Muscle layer of duodenum (tissue), 2 donors: Measurements from ENCODE around the gene METTL1.
A peak's percentile ranks its signal among the peaks of the same experiment; 100 is the strongest.

Source experiments
- H3K27ac ChIP-seq: one replicate; pipeline ENCODE4 v1.7.0; 2013; ENCODE audit warnings: mild to moderate bottlenecking, low read length
- H3K27me3 ChIP-seq: one replicate; pipeline ENCODE4 v1.7.0; 2013; ENCODE audit warnings: low read depth, mild to moderate bottlenecking, control low read depth, low read length
- H3K36me3 ChIP-seq, 2 donors: one replicate each; pipeline ENCODE4 v1.7.0; 2013; ENCODE audit warnings: low read length in 2 of 2, control low read depth in 1 of 2, mild to moderate bottlenecking in 1 of 2; ENCODE audit not compliant: insufficient read depth in 2 of 2, control insufficient read depth in 1 of 2
- H3K4me1 ChIP-seq, 2 donors: one replicate each; pipeline ENCODE4 v1.7.0; 2013; ENCODE audit warnings: low read length in 2 of 2, mild to moderate bottlenecking in 2 of 2, control low read depth in 1 of 2, moderate library complexity in 1 of 2; ENCODE audit not compliant: insufficient read depth in 2 of 2, control insufficient read depth in 1 of 2
- H3K4me3 ChIP-seq, 2 donors: one replicate each; pipeline ENCODE4 v1.7.0; 2013; ENCODE audit warnings: low read length in 2 of 2, low read depth in 1 of 2, mild to moderate bottlenecking in 1 of 2
- H3K9me3 ChIP-seq, 2 donors: one replicate each; pipeline ENCODE4 v1.7.0; 2013; ENCODE audit warnings: low read length in 2 of 2, control low read depth in 1 of 2, mild to moderate bottlenecking in 1 of 2; ENCODE audit not compliant: control insufficient read depth in 1 of 2
- donor health status: healthy.

Gene METTL1

DNA sequence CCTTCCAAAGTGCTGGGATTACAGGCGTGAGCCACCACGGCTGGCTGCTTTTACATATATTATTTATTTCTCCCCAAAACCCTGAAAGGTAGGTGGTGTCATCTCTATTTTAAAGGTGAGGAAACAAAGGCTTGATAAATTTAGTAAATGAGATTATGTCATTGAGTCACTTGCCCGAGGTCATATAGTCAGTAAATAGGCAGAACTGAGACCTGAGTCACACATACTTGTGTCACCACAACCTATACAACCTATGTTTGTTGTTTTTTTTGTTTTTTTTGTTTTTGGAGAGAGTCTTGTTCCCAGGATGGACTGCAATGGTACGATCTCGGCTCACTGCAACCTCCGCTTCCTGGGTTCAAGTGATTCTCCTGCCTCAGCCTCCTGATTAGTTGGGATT, 23.4 kb upstream of the METTL1 start:
- Histone ChIP-seq H3K9me3 (no peaks in the 10 kb centered on the region), H3K27ac (no peak overlapping the region), H3K4me3 (no peak overlapping the region), H3K27me3 (no peaks in the 10 kb centered on the region), H3K4me1 (no peaks in the 10 kb centered on the region), H3K36me3 (peaks cover 48 to 74% of the 10 kb centered on the region in 2 donors)

DNA sequence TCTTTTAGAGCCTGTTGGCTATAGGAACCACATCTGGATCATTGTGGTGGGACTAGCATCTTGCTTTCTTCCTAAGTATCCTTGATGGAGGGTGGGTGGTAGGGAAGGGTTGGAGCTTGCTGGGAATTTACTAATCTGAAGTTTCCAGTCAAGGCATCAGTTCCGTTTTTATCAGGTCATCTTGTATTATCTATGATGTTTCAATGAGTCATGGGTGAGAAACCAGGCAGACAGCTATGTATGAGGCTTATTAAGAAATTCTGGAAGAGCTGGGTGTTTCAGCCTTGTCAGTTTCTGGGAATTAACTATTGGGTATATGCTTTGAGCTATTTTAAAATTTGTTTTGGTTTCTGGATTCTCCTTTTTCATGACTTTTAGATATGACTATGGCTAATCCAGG, 22.0 kb upstream of the METTL1 start:
- no peaks in the 10 kb centered on the region for H3K4me1 ChIP-seq
- no peak overlapping the region for H3K4me3 ChIP-seq
- no peak overlapping the region for H3K27ac ChIP-seq
- no peaks in the 10 kb centered on the region for H3K27me3 ChIP-seq
- H3K36me3 ChIP-seq, result peaks cover 39 to 60% of the 10 kb centered on the region in 2 donors
- H3K9me3 ChIP-seq, result no peaks in the 10 kb centered on the region

DNA sequence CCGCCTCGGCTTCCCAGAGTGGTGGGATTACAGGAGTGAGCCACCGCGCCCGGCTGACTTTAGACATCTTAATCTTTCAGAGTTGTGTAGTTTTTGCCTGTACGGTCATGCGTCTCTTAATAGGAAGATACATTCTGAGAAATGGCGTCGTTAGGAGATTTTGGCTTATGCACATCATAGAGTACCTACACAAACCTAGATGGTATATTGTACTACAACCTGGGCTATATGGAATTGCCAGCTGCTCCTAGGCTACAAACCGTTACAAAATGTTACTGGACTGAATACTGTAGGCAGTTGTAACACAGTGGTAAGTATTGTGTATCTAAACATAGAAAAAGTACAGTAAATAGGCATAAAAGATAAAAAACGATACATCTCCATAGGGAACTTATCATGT, 12.0 kb upstream of the METTL1 start:
- Histone ChIP-seq H3K27me3 (no peaks in the 10 kb centered on the region), H3K4me1 (peaks cover 0 to 16% of the 10 kb centered on the region in 2 donors), H3K27ac (no peak overlapping the region), H3K36me3 (peaks cover 16 to 29% of the 10 kb centered on the region in 2 donors), H3K9me3 (no peaks in the 10 kb centered on the region), H3K4me3 (peak overlapping the region in 1 of 2 donors; percentile 87)

DNA sequence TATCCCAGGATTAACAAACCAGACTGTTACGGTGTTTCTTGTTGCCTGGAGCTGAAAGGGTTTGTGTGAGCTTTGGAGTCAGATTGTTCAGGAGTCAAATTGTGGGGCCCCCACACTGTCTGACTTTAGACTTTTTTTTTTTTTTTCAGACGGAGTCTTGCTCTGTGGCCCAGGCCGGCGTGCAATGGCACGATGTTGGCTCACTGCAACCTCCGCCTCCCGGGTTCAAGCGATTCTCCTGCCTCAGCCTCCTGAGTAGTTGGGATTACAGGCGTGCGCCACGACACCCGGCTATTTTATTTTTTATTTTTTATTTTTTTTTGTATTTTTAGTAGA, 11.5 kb upstream of the METTL1 start:
- Histone ChIP-seq H3K36me3 (peaks cover 16 to 25% of the 10 kb centered on the region in 2 donors), H3K27me3 (no peaks in the 10 kb centered on the region), H3K4me3 (peak overlapping the region; percentile 86 to 87), H3K27ac (no peak overlapping the region), H3K9me3 (no peaks in the 10 kb centered on the region), H3K4me1 (peaks cover 0 to 16% of the 10 kb centered on the region in 2 donors)

DNA sequence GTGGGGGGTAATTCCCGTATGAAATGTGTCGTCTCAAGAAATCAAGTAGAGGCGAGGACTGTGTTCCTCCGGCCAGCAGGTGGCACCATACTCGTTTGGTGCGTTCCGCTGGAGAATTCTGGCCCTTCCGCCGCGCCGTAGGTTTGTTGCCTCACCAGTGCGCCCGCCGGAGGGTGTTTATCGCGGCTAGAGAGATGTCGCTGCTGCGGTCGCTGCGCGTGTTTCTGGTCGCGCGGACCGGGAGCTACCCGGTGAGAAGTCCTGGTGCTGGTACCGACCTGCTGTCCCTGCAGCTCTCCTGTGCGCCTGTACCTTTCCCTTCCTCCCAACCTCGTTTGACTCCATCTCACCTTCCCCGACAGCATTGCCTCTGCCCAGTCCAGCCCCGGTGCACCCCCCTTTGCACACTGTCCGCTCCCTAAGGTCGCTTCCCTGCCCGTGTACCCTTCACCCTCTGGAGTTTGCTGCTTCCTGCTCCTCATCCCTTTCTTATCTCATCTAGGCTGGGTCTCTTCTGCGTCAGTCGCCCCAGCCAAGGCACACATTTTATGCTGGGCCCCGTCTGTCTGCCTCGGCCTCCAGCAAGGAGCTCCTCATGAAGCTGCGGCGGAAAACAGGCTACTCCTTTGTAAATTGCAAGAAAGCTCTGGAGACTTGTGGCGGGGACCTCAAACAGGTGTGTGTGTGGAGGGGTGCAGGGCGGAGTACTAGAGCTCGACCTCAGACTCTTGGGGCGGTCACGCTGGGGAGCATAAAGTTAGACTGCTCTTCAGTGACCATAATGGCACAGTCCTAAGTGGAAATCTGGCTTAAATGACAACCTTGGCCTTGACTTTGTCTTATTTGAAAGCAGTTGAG, 10.9 kb upstream of the METTL1 start, which contains the start of gene TSFM:
TSFM (plus strand) TSS at position 180 of the 858 bp plus-strand sequence; CDS start at position 195, 15 bp downstream.
- Histone ChIP-seq H3K27me3 (no peaks in the 10 kb centered on the region), H3K4me3 (peak within 1 kb of the TSS; percentile 86 to 87), H3K4me1 (peaks cover 0 to 16% of the 10 kb centered on the region in 2 donors), H3K27ac (peak within 1 kb of the TSS; percentile 50), H3K36me3 (peaks cover 16 to 21% of the 10 kb centered on the region in 2 donors), H3K9me3 (no peaks in the 10 kb centered on the region)

DNA sequence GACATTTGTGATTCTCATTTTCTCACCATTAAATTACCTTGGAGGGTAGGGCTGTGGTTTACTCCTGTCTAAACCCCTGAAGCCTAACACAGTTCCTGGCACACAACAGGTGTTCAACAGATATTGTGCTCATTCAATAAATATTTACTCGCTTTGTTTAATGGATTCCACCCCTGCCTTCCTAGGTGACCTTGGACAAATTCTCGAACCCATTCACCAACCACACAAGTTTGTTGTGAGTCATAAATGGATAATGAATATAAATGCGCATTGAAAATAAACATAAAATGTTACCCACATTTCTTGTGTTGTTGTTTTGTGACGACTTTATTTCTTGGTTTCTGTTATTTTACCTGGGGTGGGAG, 10.3 kb upstream of the METTL1 start:
- Histone ChIP-seq H3K4me3 (peak overlapping the region; percentile 86 to 87), H3K36me3 (peaks cover 15 to 16% of the 10 kb centered on the region in 2 donors), H3K4me1 (peaks cover 0 to 16% of the 10 kb centered on the region in 2 donors), H3K27me3 (no peaks in the 10 kb centered on the region), H3K9me3 (no peaks in the 10 kb centered on the region), H3K27ac (no peak overlapping the region)

DNA sequence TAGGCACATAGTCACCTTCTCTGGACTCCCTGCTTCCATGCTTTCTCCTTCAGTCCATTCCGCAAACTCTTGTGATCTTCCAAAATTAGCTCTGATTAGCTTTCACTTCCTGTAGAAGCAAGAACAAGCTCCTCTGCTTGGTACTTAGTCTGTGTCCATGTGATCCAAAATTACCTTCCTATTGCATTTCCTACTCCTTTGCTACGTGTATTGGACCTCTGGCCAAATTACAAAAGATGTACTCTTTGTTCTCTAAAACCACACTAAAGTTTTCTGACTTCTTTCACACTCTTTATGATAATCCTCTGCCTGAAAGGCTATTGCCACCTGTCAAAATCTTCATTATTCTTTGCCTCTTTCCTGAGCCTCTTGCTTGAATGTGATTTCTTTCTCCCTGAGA, 9.9 kb upstream of the METTL1 start:
- Histone ChIP-seq H3K27ac (no peak overlapping the region), H3K4me3 (no peak overlapping the region), H3K4me1 (peaks cover 0 to 16% of the 10 kb centered on the region in 2 donors), H3K9me3 (no peaks in the 10 kb centered on the region), H3K36me3 (peaks cover 11 to 14% of the 10 kb centered on the region in 2 donors), H3K27me3 (no peaks in the 10 kb centered on the region)

DNA sequence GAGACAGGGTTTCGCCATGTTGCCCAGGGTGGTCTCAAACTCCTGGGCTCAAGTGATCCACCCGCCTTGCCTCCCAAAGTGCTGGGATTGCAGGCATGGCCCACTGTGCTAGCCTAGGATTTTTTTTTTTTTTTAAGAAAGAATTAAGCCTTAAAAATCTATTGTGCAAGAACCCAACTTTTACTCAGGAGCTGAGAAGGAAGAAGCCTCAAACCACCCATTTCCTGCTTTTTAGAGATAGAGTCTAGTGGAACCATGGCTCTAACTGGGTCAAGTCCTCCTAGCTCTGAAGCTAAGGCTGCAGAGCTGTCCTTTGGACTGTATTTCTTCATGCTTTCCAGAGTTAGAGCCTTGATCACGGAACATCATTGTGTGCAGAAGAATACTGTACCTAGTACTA, 9.3 kb upstream of the METTL1 start:
- H3K4me1 ChIP-seq, result peaks cover 0 to 16% of the 10 kb centered on the region in 2 donors
- no peak overlapping the region for H3K27ac ChIP-seq
- peaks cover 5 to 8% of the 10 kb centered on the region in 2 donors for H3K36me3 ChIP-seq
- no peaks in the 10 kb centered on the region for H3K9me3 ChIP-seq
- H3K27me3 ChIP-seq, result no peaks in the 10 kb centered on the region
- H3K4me3 ChIP-seq, result no peak overlapping the region

DNA sequence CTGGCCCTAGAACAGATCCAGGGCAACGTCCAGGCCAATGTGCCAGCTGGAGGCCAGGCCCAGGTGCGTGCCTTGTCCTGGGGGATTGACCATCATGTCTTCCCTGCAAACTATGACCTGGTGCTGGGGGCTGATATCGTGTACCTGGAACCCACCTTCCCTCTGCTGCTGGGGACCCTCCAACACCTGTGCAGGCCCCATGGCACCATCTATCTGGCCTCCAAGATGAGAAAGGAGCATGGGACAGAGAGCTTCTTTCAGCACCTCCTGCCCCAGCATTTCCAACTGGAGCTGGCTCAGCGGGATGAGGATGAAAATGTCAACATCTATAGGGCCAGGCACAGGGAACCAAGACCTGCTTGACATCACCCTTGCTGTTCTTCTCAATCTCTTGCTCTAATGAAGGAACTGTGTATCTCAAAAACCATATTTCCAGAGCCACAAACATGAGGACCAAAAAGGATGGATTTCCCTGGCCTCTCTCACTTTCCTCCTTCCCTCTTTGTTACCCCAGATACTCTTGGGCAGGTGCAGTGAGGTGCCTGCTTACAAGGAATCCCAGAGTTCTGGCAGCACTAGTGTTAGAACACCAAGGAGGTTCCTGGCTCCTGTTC, 8.5 kb upstream of the METTL1 start:
- Histone ChIP-seq H3K9me3 (no peaks in the 10 kb centered on the region), H3K4me3 (no peak overlapping the region), H3K36me3 (peaks cover 0 to 3% of the 10 kb centered on the region in 2 donors), H3K27ac (no peak overlapping the region), H3K4me1 (peaks cover 0 to 16% of the 10 kb centered on the region in 2 donors), H3K27me3 (no peaks in the 10 kb centered on the region)

DNA sequence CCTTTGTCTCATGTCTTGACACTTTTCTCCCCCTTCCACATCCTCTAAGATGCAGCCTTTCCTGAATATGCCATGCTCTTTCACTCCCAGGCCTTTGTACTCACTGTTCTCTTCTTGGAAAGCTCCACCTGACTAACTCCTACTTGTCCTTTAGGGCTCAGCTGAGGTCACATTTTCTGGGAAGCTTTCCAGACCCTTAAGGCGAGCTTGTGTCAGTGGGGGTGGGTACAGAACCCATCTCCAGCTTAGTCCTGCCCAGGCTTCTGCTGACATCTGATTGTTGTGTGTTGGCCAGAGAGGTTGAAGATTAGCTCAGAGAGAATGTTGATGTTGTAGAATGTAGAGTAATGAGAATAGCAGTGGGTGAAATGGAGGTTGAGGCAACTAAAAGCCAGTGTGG, 7.8 kb upstream of the METTL1 start:
- Histone ChIP-seq H3K4me1 (peaks cover 0 to 16% of the 10 kb centered on the region in 2 donors), H3K4me3 (no peak overlapping the region), H3K27me3 (no peaks in the 10 kb centered on the region), H3K27ac (no peak overlapping the region), H3K36me3 (peaks cover 0 to 3% of the 10 kb centered on the region in 2 donors), H3K9me3 (no peaks in the 10 kb centered on the region)

DNA sequence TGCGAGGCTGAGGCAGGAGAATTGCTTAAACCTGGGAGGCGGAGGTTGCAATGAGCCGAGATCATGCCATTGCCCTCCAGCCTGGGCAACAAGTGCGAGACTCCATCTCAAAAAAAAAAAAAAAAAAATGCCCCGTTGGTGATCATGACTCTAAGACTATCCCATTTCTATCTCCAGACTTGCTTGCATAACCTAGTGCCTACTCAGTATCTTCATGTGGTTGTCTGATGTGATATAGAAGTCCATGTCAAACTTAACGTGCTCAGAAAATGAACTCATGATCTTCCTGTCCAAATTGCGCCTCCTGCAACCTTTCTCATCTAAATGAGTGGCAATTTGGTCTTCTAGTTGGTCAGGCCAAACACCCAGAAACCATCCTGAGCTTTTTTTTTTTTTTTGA, 6.0 kb upstream of the METTL1 start:
- peaks cover 0 to 9% of the 10 kb centered on the region in 2 donors for H3K4me1 ChIP-seq

More for the DNA sequence above, 6.0 kb upstream of the METTL1 start:
- Histone ChIP-seq H3K27me3 (no peaks in the 10 kb centered on the region), H3K4me3 (no peak overlapping the region), H3K27ac (no peak overlapping the region), H3K36me3 (peaks cover 0 to 3% of the 10 kb centered on the region in 2 donors), H3K9me3 (no peaks in the 10 kb centered on the region)
